GM04503 (cell line): ENCODE data around the gene ZNF283.

Source experiments
- DNase-seq: peaks from one replicate; pipeline ENCODE4 v3.0.0-alpha.2; 2012; ENCODE audit warnings: low read depth

The ZNF283 gene

DNA sequence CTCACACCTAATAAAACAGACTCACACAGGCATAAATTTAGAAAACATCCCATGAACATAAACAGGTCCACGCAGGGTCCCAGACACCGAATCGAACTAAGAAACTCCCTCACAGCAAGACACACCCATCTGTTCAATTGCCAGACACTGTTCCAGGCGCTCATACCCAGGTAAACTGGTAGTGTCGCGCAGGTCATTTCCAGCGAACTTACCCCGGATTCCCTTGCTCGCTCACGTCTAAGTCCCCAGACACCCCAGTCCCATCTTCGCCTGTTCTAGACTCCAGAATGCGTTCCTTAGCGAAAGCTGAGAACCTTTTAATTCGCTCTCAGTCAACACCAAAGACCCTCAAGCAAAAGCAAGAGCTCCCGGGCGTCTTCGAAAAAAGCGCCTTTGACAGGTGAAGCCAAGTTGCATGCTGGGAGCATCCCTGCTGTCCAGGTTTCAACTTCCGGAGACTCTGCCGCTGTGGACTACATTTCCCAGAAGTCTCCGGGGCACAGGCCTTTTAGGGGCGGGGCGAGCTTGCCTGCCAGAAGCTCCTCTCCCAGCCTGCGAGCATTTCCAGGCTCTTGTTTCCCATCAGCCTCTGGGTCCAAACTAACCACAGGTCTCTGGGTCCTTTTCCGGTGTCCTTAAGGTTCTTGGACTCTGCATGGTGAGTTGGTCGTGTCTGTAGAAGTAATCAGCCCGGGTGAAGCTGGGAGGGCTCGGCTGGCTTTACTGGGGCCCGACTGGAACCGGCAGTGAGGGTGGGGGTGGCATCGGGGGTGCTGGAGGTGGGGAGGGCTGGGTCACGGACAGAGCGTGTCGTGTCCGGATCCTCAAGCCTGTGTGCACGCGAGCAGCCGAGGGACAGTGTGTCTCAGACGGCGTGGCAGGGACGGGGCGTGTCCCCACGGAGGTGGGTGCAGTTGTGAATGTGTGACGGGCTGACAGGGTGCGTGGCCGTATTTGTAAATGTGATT is at the start of gene ZNF283:
Gene ZNF283 (plus strand): TSS at position 535 of the 968 bp plus-strand sequence. CDS start 6,184 bp downstream, outside the sequence.
- peak; percentile 60 for DNase-seq

DNA sequence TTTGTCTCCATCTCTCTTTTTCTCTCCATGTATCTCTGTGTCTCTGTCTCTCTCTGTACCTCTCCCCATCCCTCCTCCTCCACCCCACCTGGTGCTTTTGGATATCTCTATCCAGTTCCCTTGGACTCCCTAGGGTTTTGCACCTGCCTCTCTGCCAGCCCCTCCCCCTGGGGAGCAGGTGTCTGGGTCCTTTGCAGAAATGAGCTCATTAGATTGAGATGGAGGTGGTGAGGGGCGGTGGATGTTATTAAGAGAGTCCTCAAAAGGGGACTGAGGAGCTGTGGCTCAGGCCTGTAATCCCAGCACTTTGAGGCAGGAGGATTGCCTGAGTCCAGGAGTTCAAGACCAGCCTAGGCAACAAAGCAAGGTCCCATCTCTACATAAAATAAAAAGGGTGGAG is 48.5 kb upstream of the ZNF283 start:
- no peak for DNase-seq

- DNase-seq = no peak
Measured at GRCh38 chr19:43779147-43779819, 47.8 kb upstream of the ZNF283 start.

DNA sequence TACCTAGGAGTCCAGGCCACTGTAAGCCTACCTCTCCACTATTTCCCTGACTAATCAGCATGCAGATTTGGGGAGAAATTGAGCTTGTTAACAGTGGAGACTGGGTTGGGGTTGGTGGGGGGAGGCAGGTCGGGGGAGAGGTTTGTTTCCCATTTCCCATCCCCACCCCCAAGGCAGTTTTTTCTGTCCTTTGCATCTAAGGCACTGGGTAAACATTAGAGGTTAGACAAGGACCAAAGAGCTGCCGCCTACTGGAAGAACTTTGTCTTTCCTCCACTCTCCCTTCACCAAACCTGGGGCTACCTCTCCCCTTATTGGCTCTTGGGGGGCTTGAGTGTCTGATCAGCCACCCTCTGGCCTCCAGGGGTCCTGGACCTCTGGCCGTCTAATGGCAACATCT is 47.3 kb upstream of the ZNF283 start:
- DNase-seq = no peak

DNA sequence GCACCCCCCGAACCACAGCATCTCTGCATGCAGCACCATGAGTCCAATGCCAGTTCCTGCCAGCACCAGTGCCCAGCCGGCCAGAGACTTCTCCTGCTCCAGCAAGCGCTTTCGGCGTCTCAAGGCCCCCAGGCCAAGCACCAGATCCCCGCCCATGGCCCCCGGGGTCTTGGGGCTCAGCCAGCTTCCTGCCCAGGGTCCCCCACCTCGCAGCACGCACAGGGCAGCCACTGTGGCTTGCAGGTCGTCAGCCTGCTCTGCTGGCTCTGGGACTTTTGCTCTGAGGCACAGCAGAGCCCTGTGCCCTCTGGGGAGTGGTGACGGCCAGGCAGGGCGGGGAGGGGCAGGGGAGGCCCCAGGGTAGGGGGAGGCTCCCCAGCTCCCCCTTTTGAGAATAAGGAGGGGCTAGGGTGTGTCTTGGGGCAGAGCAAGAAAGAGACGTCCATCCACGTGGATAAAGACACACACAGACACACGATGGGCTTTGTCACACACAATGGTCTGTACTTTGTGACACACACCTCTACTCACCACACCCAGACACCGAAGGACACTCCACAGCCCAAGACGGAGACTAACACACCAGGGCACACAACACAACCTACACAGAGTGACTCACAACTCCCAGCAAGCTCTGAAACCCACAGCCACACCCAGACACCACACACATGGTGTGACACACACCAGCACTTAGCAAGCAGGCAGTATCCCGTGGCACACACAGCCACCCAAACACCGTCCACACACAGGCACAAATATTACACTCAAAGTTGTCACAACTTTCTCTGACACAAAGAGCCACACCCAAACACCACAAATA is 46.2 kb upstream of the ZNF283 start, which contains the start of gene KCNN4:
Gene KCNN4 (minus strand): TSS at position 268 of the 820 bp plus-strand sequence. CDS start 112 bp downstream, at position 156.
- no peak for DNase-seq

DNA sequence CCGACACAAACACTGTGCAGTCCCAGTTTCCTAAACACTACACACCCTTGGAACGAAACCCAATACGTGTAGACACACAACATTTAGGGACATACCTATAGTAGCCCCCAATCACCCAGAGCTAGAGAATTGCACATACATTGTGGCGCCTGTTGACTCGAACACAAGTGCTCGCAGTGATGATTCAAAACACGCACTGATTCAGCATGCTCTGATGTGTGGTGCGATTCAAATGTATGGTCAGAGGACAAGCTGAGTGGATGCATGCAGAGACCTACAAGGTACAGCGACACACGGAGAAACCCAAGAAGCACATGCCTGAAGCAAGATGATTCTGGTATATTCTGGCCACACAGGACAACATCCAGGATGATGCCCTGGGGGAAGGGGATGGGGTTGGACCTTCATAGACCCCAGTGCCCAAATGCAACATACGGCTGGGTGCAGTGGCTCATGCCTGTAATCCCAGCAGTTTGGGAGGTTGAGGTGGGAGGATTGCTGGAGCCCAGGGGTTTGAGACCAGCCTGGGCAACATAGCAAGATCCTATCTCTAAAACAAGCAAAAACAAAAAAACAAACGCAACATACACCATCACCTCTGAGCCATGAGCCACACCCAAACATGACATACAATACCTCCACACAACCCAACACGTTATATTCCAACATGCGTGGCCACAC is 45.4 kb upstream of the ZNF283 start:
- no peak for DNase-seq

DNA sequence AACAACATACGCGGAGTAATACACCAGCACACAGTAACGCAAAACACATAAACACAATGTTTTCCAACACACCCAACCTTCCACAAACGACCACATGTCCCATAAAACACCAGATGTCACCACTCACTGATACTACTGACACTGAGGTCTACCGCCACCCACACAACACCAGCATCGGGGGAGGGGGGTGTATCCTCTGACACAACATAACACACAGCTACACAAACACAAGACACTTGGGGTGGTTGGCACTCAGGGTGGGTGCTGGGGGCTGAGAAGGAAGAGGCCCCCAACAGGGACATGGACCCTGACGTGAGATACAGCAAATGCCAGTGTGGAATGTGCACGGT is 44.8 kb upstream of the ZNF283 start:
- no peak for DNase-seq

- DNase-seq = no peak
Measured at GRCh38 chr19:43782689-43783231, 44.4 kb upstream of the ZNF283 start.

GRCh38 chr19:43783636-43784035 is 43.5 kb upstream of the ZNF283 start:
- no peak for DNase-seq

- no peak for DNase-seq
Measured at GRCh38 chr19:43784241-43784980, 42.7 kb upstream of the ZNF283 start.

GRCh38 chr19:43784981-43785808 is 41.9 kb upstream of the ZNF283 start:
- no peak for DNase-seq

DNA sequence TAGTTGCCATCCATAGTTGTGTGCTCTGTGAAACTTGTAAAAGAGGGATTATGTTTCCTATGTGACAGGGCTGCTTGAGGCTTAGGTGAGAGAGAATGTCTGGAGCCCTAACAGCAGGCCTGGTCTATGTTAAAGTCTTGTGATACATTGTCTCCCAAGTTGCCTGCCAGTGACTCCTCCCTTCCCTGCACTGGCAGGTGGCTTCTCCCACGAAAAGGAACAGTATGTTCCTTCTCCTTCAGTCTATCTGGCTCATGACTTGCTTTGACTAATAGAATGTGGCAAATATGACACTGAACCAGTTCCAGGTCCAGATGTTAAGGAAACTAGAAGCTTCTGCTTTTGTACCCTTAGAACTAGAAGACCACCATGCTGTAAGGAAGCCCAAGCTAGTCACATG is 40.5 kb upstream of the ZNF283 start:
- no peak for DNase-seq

- DNase-seq = no peak
Measured at GRCh38 chr19:43789029-43789428, 38.1 kb upstream of the ZNF283 start.

DNA sequence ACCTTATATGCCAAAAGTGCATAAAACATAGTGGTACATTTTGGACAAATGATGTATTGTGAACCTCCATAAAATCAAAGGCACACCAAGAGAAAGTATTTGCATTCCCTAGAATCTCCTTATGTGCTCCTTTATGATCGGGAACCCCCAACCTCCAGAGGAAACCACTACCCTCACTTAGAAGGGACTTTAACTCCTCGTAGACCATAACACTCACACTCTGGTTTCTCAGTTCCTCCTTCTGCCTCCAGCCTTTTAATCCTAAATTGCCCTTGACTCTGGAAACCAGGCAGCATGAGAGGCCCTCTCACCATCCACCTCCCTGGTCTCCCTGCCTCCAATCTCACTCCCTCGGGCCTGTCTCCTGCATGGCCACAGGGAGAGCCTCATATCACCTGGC is 36.5 kb upstream of the ZNF283 start:
- DNase-seq = no peak

DNA sequence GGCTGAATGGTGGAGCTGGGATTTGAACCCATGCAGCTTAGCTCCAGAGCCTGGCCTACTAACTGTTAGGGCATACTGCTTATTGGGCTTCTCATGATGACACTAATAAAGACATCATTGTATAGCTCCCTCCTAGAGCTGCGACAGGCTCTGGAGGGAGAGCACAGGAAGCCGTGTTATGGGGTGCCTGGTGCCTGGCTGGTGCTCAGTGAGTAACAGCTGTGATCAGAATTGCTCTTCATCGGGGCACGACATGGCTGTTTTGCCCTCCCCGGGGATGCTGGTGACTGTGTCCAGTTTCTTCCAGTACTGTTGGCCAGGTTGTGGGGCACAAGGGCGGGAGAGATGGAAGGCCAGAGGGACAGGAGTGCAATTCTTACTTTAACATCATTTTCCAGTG is 30.0 kb upstream of the ZNF283 start:
- no peak for DNase-seq

GRCh38 chr19:43797556-43797955 is 29.6 kb upstream of the ZNF283 start:
- DNase-seq = no peak

GRCh38 chr19:43798026-43798545 is 29.0 kb upstream of the ZNF283 start:
- DNase-seq = no peak

GRCh38 chr19:43798546-43799409 is 28.3 kb upstream of the ZNF283 start:
- no peak for DNase-seq
